HG03280 (cell line): ENCODE measurements around the gene CBX7.

Source experiments
- ATAC-seq: cut with Tn5 transposase; IDR thresholded peaks from one replicate; pipeline ENCODE4 v1.9.1; 2021; ENCODE audit warnings: mild to moderate bottlenecking, moderate library complexity; ENCODE audit not compliant: unreplicated experiment

Gene CBX7

DNA sequence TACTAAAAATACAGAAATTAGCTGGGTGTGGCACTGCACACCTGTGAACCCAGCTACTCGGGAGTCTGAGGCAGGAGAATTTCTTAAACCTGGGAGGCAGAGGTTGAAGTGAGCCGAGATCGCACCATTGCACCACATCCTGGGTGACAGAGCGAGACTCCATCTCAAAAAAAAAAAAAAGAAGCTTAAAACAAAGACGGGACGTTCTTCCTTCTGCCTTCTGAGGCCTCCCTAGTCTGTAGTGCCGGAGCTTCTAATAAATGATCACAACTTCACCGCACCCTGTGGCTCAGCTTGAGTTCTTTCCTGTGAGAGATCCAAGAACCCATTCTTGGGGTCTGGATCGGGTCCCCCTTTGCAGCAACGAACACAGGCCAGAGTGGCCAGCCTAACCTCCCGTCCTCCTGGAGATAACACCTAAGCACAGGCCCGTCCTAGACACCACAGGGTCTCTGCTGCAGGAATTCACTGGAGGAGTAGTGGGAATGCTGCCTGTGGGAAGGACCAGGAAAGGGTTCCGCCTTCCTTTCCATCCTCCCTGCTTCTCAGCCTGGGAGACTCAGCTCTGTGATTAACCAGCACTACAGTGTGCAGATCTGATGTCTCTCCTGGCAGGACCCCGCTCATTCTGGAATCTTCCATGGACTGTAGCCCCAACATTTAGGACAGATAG, 57.6 kb downstream of the CBX7 start:
- no peak for ATAC-seq

DNA sequence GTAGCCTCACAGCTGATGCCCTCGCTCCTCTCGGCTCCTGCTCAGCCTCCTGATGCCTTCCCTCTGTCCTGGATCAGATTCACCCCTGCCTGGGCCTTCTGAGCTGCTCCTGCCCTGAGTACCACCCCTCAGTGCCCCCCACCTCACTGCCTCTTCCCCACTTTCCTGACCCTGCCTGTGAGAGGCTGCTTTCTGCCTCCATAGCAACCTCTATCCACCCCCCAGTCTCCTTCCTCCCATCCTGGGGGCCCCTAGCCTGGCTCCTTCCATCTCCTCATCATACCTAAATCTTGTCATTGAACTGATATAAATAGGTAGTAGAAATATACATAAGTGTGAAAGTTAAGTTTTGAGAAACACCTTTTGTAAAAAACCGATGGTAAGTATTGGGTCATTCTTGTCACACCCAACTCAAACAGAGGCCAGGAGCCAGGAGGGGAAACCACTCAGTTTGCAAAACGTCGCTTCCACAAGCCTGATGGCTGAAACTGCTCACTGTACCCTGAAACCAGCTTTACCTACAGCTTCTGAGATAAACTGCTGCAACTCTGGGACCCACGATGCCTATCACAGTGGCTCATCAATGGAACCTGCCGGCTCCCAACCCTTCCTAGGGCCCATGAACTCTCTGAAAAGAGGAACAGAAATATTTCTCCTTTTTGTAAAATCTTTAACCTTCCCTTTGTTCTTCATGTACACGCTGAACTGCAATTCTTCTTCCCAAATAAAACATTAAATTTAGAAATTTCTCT, 60.2 kb downstream of the CBX7 start:
- no peak for ATAC-seq

DNA sequence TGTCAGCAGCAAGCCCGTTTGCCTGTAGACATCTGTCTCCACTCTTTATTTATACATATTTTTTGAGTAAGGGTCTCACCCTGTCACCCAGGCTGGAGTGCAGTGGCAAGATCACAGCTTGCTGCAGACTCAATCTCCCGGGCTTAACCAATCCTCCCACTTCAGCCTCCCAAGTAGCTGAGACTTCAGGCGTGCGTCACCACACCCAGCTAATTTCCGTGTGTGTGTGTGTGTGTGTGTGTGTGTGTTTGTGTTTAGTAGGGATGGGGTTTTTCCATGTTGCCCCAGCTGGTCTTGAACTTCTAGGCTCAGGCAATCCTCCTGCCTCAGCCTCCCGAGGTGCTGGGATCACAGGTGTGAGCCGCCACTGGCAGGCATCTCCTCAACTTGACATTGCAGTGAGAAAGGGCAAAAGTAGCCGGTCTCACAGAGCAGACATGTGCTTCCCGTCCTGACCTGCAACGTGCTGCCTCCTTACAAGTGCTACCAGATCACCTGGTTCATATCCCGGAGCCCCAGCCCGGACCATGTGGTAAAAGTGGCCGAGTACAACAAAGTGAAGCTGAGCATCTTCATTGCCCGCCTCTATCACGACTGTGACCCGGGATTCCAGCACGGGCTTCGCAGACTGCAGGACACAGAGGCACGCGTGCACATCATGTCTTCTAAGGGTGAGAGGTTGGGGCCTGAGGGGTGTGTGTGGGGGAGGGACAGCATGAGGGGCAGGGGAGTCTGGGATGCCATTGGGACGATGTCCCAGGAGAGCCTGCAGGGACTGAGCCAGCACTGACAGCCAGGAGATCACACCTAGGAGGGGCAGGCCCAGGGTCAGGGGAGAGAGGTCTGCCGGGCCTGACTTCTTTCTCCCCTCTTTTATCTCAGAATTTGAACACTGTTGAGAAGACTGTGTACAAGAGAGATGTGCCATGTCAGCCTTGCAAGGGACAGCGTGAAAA, 61.1 kb downstream of the CBX7 start:
- no peak for ATAC-seq

DNA sequence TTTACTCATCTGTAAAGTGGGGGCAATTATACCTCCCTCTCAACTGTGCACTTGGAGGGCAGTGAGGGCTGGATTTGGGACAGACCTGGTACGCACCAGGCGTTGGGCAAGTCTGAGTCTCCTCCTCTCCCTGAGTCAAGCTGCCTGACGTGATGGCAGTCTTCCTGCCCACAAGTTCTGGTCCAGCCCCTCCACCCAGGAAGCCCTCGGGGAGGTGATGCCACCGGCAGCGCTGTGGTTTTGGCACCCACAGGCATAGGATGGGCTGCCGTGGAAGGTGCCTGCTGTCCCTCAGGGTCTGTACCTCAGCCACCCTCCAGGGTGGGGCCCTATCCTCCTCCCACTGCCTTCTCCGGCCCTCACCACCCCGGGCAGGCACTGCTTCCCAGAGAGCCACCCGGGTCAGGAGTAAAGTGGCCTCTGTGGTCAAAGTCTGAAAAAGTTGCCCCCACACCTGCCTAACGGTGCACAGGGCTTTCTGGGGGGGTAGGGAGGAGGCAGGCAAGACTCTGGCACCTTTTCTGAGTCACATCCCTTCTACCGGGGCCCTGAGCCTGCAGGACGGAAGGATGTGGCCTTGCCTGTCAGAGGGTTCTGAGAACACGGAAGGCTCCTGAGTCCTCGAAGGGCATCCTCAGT, 61.9 kb downstream of the CBX7 start:
- ATAC-seq, result no peak

DNA sequence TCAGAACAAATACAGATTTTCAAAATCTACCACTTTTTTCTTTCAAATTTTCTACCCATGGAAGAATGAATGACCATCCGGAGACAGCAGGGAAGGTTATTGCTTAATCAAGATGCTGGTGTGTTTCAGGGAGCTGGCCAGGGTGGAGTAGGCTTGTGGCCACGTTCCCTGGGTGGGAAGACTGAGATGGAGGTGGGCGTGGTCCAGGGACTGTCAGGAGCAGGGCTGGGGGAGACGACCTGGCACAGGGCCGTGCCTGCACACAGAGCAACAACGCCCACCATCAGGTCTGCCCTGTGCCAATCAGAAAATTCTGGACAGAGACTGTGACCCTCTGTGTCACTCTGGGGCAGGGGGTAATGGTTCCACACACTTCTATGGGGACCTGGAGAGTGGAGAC, 62.6 kb downstream of the CBX7 start:
- ATAC-seq, result no peak

DNA sequence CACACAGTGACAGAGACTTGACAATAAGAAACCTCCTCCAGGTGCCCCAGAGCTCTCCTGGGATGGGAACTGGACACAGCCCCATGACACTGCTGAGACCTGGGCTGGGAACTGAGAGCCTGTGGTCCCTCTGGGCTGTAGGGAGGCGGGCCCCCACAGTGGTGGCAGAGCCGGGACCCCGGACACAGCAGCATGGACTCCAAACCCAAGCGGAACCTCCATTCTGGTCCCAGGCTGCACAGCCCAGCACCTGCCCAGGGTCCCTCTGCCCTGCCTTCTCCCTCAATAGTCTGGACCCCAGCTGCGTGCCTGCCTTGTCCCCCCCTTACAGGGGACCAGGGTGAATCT, 63.8 kb downstream of the CBX7 start:
- ATAC-seq, result no peak

DNA sequence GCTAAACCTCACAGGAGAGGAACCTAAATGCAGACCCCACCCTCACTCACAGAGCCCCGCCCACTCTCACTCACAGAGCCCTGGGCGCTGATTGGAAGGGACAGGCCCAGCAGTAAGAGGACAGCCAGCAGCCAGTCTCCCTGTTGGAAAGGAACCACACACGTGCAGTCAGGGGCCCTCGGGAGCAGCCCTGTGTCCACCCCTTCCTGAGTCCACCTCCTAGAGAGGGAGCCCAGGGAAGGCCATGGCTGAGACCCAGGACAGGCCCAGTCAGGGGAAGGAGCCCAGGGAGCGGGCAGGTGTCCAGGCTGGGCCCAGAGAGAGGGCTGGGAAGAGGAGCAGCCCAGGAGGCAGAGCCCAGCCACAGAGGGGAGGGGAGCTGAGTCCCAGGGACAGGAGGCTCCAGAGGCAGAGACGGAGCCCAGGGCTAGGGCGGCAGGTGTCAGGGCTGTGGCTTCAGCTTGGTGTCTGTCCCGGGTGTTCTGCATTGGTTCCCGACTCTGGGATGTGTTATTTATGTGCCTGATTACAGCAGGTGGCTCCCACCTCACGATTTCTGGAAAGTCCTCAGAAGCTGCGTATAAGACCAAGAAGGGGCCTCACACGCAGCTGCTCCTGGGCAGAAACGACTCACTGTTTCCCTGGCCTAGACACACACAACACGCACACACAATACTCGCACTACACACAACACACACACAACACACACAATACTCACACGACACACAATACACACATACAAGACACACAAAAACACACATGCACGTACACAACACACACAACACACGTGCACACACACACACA, 64.4 kb downstream of the CBX7 start:
- ATAC-seq, result no peak

DNA sequence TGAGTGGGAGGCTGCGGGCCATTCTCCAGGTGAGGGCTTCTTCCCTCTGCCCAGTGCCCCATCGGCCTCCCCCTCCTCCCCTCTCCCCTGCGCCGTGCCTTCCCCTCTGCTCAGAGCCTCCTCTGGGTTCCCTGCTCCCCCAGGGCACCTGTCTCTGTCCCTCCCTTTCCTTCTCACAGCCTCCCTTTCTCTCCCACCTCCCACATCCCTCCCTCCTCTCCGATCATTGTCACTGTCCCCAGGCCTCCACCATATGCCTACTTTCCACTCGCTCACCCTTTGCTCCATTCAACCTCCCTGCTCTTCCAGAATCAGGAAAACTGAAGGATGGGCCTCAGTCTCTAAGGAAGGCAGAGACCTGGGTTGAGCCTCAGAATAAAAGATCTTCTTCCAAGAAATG, 65.4 kb downstream of the CBX7 start:
- no peak for ATAC-seq

DNA sequence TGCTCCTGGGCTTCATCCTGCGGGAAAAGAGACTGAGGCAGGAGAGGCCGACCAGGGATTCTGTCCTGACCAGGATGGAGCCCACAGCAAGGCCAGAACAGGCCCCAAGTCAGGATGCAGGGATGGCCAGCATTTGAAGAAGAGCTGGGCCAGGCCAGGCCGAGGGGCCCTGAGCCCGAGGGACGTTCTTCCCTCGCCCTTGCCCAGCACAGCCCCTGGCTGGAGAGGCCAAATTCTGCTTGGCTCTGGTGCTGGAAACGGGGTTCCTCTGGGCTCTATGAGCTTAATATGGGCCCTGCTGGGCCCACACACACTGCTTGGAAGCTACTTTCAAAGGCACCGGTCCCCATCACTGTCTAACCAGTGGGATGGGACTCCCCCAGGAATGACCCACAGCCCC, 67.8 kb downstream of the CBX7 start:
- ATAC-seq, result no peak

DNA sequence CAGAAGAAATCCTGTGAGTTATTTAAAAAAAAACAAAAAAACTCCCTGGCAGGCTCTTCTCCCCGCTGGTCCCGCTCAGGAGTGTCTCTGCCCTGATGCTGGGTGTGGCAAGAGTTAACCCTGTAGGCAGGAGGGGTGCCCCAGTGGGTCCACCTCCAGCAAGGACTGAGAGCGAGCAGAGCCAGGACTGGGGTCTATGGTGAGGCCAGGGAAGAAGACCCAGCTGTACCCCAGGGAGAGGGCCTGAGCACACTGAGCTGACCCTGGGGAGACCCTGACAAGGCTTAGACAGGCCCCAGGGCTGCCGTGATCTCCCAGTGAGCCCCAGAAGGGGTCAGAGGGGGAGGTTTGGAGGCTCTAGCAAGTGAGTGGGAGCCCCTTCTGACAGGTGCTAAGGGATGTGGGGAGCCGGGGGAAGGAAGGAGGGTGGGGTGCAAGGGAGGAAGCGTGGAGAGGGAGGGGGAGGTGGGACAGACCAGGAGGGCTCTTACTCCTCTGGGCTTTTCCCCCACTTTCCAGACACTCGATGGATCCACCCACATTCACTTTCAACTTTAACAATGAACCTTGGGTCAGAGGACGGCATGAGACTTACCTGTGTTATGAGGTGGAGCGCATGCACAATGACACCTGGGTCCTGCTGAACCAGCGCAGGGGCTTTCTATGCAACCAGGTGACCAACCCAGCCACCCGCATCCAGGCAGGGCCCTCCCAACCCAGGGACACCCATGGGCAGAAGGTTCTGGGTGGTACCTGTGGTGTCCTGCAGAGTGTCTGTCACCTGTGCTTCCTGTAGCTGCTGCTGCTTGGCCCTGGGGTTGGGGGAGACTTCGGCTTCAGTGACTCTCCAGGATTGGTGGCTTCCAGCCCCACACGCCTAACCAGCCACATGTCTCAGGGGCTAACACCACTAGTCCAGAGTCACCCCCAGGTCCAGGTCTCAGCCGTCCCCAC, 69.0 kb downstream of the CBX7 start:
- ATAC-seq, result no peak

DNA sequence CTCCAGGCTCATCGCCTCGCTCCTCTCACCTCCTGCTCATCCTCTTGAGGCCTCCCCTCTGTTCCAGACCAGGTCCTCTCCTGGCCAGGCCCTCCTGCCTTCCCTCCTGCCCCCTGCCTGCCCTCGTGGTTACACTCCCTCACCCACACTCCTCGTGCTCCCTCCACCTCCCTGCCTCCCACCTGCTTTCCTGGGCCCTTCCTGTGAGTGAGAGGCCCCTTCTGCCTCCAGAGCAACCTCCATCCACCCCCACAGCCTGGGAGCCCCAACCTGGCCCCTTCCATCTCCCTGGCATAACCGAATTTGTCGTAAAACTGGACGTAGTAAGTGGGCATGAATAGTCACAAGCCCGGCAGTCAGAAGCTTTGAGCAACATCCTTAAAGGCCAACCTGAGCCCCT, 70.9 kb downstream of the CBX7 start:
- no peak for ATAC-seq

DNA sequence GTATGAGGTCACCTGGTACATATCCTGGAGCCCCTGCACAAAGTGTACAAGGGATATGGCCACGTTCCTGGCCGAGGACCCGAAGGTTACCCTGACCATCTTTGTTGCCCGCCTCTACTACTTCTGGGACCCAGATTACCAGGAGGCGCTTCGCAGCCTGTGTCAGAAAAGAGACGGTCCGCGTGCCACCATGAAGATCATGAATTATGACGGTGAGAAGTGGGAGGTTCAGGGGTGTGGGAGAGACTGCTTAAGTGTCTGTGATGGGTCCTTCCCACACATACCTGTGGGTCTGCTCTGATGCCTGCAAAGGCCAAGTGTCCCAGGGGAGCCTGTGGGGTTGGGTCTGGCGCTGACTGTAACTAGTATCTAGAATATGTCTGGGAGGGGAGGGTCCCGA, 71.5 kb downstream of the CBX7 start:
- ATAC-seq, result no peak
